K562 (cell line): ENCODE measurements around the gene SLC1A1. TPM values are rescaled to one million over a fixed set of nuclear protein-coding genes. Genes with fewer than 3 reads are reported as not detected.

Source experiments
- ATAC-seq: fragments of 200-7000 bp; cut with Tn5 transposase; 3 replicates; pipeline ENCODE4 v1.9.1; 2020; ENCODE audit warnings: moderate library complexity
- BruUV-seq: library from RNA; stranded (reverse); fragments of 400-500 nt; replicated peaks from 2 replicates; lab custom pipeline; 2021; lab: Mats Ljungman, UMichigan
- CTCF ChIA-PET: fragments of 300-600 bp; formaldehyde crosslinking; extraction: SDS; loops from one replicate; lab custom pipeline; 2021; ENCODE audit warnings: low intra/inter-chr PET ratio; lab: Yijun Ruan, JAX
- POLR2A ChIA-PET: fragments of 300-600, 350-650 bp; sonication (Branson Sonifier 250); formaldehyde crosslinking; extraction: SDS; loops from one replicate; lab custom pipeline; 2021; ENCODE audit warnings: antibody characterized with exemption, inconsistent platforms; lab: Yijun Ruan, JAX
- DNase-seq, 4 experiments: peaks; one replicate each; pipeline versions ENCODE4 v3.0.0 to v3.0.0-alpha.2; 2011 to 2018; ENCODE audit warnings: low spot score in 3 of 4, mixed read lengths in 3 of 4; ENCODE audit errors: extremely low read depth in 1 of 4
- FAIRE-seq: peaks from 2 replicates; lab custom pipeline; 2011; peaks lifted over from hg19 to GRCh38; lab: Jason Lieb, UNC
- H2AFZ ChIP-seq: 2 replicates; pipeline ENCODE4 v1.6.0; 2011; ENCODE audit warnings: low read depth, low read length, control low read depth, inconsistent platforms
- H3K27ac ChIP-seq: fragments of 200-600 bp; 3 replicates; pipeline ENCODE4 v1.8.0; 2011; ENCODE audit warnings: low read depth, mild to moderate bottlenecking, control low read depth, inconsistent platforms, low read length, moderate library complexity, mixed read lengths; ENCODE audit errors: extremely low read depth
- H3K27me3 ChIP-seq, 2 experiments: fragments of 300-600 bp in 1 of 2; 2 replicates in 1 of 2; 3 replicates in 1 of 2; pipeline versions ENCODE4 v1.6.0 to v1.8.0; 2011; ENCODE audit warnings: inconsistent platforms in 2 of 2, low read length in 2 of 2, mild to moderate bottlenecking in 1 of 2, mixed read lengths in 1 of 2, moderate library complexity in 1 of 2; ENCODE audit not compliant: control insufficient read depth in 2 of 2, insufficient read depth in 2 of 2
- H3K36me3 ChIP-seq: fragments of 300-600 bp; 3 replicates; pipeline ENCODE4 v1.8.0; 2011; ENCODE audit warnings: mild to moderate bottlenecking, low read length, inconsistent platforms; ENCODE audit not compliant: control insufficient read depth, insufficient read depth
- H3K4me1 ChIP-seq, 2 experiments: fragments of 200-600 bp in 1 of 2; replicated peaks in 1 of 2; 2 replicates in 1 of 2; 3 replicates in 1 of 2; pipeline versions ENCODE4 v1.5.1 to v1.8.0; 2011; ENCODE audit warnings: inconsistent platforms in 2 of 2, low read length in 2 of 2, mild to moderate bottlenecking in 1 of 2, mixed read lengths in 1 of 2, moderate library complexity in 1 of 2; ENCODE audit not compliant: control insufficient read depth in 2 of 2, insufficient read depth in 2 of 2
- H3K4me2 ChIP-seq: 2 replicates; pipeline ENCODE4 v1.6.1; 2011; ENCODE audit warnings: low read length, control low read depth, inconsistent platforms, mixed read lengths; ENCODE audit not compliant: insufficient read depth
- H3K4me3 ChIP-seq: fragments of 200-600 bp; sonication (generic), shearing (Covaris generic); 2 replicates; pipeline ENCODE4 v1.5.1; 2016; ENCODE audit warnings: control low read depth, inconsistent platforms
- H3K79me2 ChIP-seq: fragments of 200-600 bp; 3 replicates; pipeline ENCODE4 v1.8.0; 2011; ENCODE audit warnings: low read length, inconsistent platforms; ENCODE audit not compliant: control insufficient read depth, insufficient read depth
- H3K9ac ChIP-seq, 2 experiments: 2 replicates each; pipeline versions ENCODE4 v1.6.0 to v1.6.1; 2011; ENCODE audit warnings: low read depth in 2 of 2, low read length in 2 of 2, control low read depth in 1 of 2, inconsistent platforms in 1 of 2, mild to moderate bottlenecking in 1 of 2, mixed read lengths in 1 of 2; ENCODE audit not compliant: insufficient read depth in 1 of 2
- H3K9me1 ChIP-seq: one replicate; pipeline ENCODE4 v1.6.0; 2011; ENCODE audit warnings: inconsistent platforms, mild to moderate bottlenecking, low read length, moderate library complexity; ENCODE audit not compliant: control insufficient read depth, insufficient read depth
- H3K9me3 ChIP-seq: replicated peaks from 2 replicates; pipeline ENCODE4 v1.5.1; 2011; ENCODE audit warnings: low read depth, low read length, inconsistent platforms; ENCODE audit not compliant: control insufficient read depth, insufficient read depth
- H4K20me1 ChIP-seq: replicated peaks from 2 replicates; pipeline ENCODE4 v1.6.1; 2011; ENCODE audit warnings: low read length, inconsistent platforms, mixed read lengths; ENCODE audit not compliant: control insufficient read depth, insufficient read depth
- BCOR ChIP-seq: fragments of 450-650 bp; IDR thresholded peaks from 2 replicates; pipeline ENCODE4 v1.6.1; 2016
- BRCA1 ChIP-seq, 2 experiments: fragments of 450-650 bp in 1 of 2; sonication (generic) in 1 of 2; formaldehyde crosslinking in 1 of 2; IDR thresholded peaks; 2 replicates each; pipeline versions ENCODE4 v1.5.0 to v1.6.1; 2017 to 2020; ENCODE audit warnings: mild to moderate bottlenecking in 1 of 2, missing genetic modification reagents in 1 of 2
- HMG20A ChIP-seq: fragments of 450-650 bp; formaldehyde crosslinking; conservative IDR thresholded peaks from 2 replicates; pipeline ENCODE4 v1.4.0; 2020; ENCODE audit warnings: mild to moderate bottlenecking, mixed read lengths
- HMG20B ChIP-seq: fragments of 250-450 bp; sonication (Bioruptor Pico); IDR thresholded peaks from 2 replicates; pipeline ENCODE4 v1.5.0; 2021; ENCODE audit warnings: mild to moderate bottlenecking
- JUND ChIP-seq, 2 experiments: IDR thresholded peaks; 2 replicates in 1 of 2; 3 replicates in 1 of 2; pipeline ENCODE4 v1.6.1; 2011; ENCODE audit warnings: borderline replicate concordance in 2 of 2, low read depth in 2 of 2, low read length in 2 of 2, improper control_type of control experiment in 1 of 2, missing biosample characterization in 1 of 2, missing genetic modification characterization in 1 of 2, missing genetic modification reagents in 1 of 2
- NCOA6 ChIP-seq: fragments of 450-650 bp; IDR thresholded peaks from 2 replicates; pipeline ENCODE4 v1.6.1; 2017; ENCODE audit warnings: mild to moderate bottlenecking
- NR1H2 ChIP-seq: sonication (generic); formaldehyde crosslinking; IDR thresholded peaks from 2 replicates; pipeline ENCODE4 v1.4.0; 2020; ENCODE audit warnings: mild to moderate bottlenecking, missing genetic modification reagents
- NR2F6 ChIP-seq: fragments of 450-650 bp; formaldehyde crosslinking; IDR thresholded peaks from 2 replicates; pipeline ENCODE4 v1.4.0; 2020; ENCODE audit warnings: mild to moderate bottlenecking
- PRPF4 ChIP-seq: fragments of 200-400 bp; formaldehyde crosslinking; IDR thresholded peaks from one replicate; pipeline ENCODE4 v1.6.1; 2017; ENCODE audit warnings: low read length, low read depth, mild to moderate bottlenecking; ENCODE audit not compliant: insufficient read depth, poor library complexity, severe bottlenecking
- RBM22 ChIP-seq: fragments of 200-400 bp; formaldehyde crosslinking; IDR thresholded peaks from 2 replicates; pipeline ENCODE4 v1.6.1; 2018; ENCODE audit warnings: low read length, low read depth; ENCODE audit not compliant: poor library complexity, severe bottlenecking
- SAFB ChIP-seq: fragments of 200-400 bp; formaldehyde crosslinking; IDR thresholded peaks from 2 replicates; pipeline ENCODE4 v1.6.1; 2017; ENCODE audit warnings: low read depth, low read length, borderline replicate concordance
- SMARCB1 ChIP-seq: IDR thresholded peaks from 2 replicates; pipeline ENCODE4 v1.6.1; 2011; ENCODE audit warnings: improper control_type of control experiment, low read depth; ENCODE audit not compliant: insufficient read length
- TBL1XR1 ChIP-seq, 2 experiments: IDR thresholded peaks; 2 replicates each; pipeline ENCODE4 v1.6.1; 2012; ENCODE audit warnings: improper control_type of control experiment in 2 of 2, low read length in 2 of 2, mild to moderate bottlenecking in 1 of 2
- WGBS: fragments of 100-300 bp; shearing (Covaris generic); methylation state at CpG from one replicate; pipeline ENCODE4 v1.1.6; 2016; ENCODE audit warnings: low coverage, mixed read lengths; ENCODE audit not compliant: insufficient coverage; ENCODE audit errors: missing lambda C conversion rate; 5-methylcytosine and 5-hydroxymethylcytosine counted together
- in situ Hi-C: fragments of 300-500 bp; cut with MboI; formaldehyde crosslinking; loops from 4 replicates; pipeline ENCODE4 v1.15.0; 2018; ENCODE audit warnings: inconsistent platforms, mixed read lengths
- intact Hi-C: fragments of 100-400 bp; cut with micrococcal nuclease; formaldehyde crosslinking; loops from 2 replicates; pipeline ENCODE4 v1.14.2; 2022
- polyA plus RNA-seq, 8 experiments: library from polyadenylated mRNA; depleted of rRNA in 4 of 8; stranded (reverse) in 5 of 8; unstranded in 3 of 8; fragments of >200 nt; fragmentation: Nextera tagmentation in 2 of 8; fragmentation: Illumina TruSeq in 1 of 8; extraction: Ambion mirVana in 2 of 8; extraction: Trizol in 1 of 8; gene quantifications; 2 replicates each; pipeline versions ENCODE4 v1.2.1 to v1.2.3, GENCODE V29; 2011 to 2014; ENCODE audit warnings: inconsistent platforms in 1 of 8, missing spikeins in 1 of 8
- total RNA-seq, 7 experiments: library from RNA; depleted of rRNA in 6 of 7; stranded (reverse); fragments of >200 nt in 6 of 7; fragmentation: Illumina TruSeq in 2 of 7; extraction: Trizol in 2 of 7; gene quantifications; 2 replicates each; pipeline versions ENCODE4 v1.2.1 to v1.2.3, GENCODE V29; 2011 to 2021; ENCODE audit warnings: low replicate concordance in 1 of 7
- TF ChIP-seq, protein P1 (sequence below): fragments of 450-650 bp; IDR thresholded peaks from 2 replicates; pipeline ENCODE4 v1.6.1; 2016; ENCODE audit warnings: missing biosample characterization, missing genetic modification characterization
- TF ChIP-seq, protein P2 (sequence below): fragments of 250-450 bp; sonication (Bioruptor Pico); IDR thresholded peaks from 2 replicates; pipeline ENCODE4 v1.5.0; 2022; ENCODE audit warnings: mild to moderate bottlenecking
- TF ChIP-seq, protein P3 (sequence below): fragments of 150-350 bp; IDR thresholded peaks from 2 replicates; pipeline ENCODE4 v1.6.1; 2014; ENCODE audit warnings: low read depth, mild to moderate bottlenecking, low read length, borderline replicate concordance
- TF ChIP-seq, protein P4 (sequence below): fragments of 250-450 bp; sonication (Bioruptor Pico); IDR thresholded peaks from 2 replicates; pipeline ENCODE4 v1.8.0; 2021; ENCODE audit warnings: moderate library complexity, mild to moderate bottlenecking, inconsistent platforms

The SLC1A1 gene
- total and polyA plus RNA-seq, 9 of the 15 experiments (the other 6 are each of a cell fraction or from before 2014, with no cell fraction given), result 0.11 to 0.16 TPM; not detected in 7

DNA sequence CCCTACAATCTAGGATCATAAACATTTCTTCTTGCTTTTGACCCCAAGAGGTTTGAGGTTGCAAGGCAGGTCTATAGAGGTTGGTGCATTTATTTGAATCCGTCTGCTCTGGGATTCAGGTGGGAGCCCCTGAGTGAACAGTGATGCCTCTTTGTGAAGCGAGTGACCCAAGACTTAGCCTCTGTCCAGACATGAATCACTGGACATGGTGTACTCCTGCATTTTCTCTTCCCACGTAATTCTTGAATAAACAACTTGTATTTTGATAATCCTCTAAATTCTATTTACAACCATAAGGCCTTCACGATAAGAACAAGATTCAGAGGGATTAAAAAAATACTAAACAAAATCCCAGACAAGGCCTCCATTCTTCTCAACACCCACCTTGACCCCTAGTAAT is 104.3 kb downstream of the SLC1A1 start:
- Histone ChIP-seq H4K20me1 (no peaks in the 10 kb centered on the region), H3K27me3 (peaks cover 0 to 11% of the 10 kb centered on the region in 2 experiments; a peak in 3 of 5 replicates), H3K36me3 (no peaks in the 10 kb centered on the region), H3K4me3 (no peak overlapping the region), H3K9me3 (no peaks in the 10 kb centered on the region), H3K9me1 (no peaks in the 10 kb centered on the region), H3K79me2 (no peaks in the 10 kb centered on the region), H2AFZ (no peak overlapping the region), H3K27ac (no peak overlapping the region), H3K9ac (no peak overlapping the region), H3K4me2 (no peak overlapping the region), H3K4me1 (no peaks in the 10 kb centered on the region)
- intact Hi-C loops, result no loop called here
- FAIRE-seq, result no peak
- ChIA-PET CTCF (no interaction called here), POLR2A (no interaction called here)
- ATAC-seq, result no peak
- BruUV-seq, result no TSS peak
- no peak for DNase-seq
- TF ChIP-seq, protein P1, sequence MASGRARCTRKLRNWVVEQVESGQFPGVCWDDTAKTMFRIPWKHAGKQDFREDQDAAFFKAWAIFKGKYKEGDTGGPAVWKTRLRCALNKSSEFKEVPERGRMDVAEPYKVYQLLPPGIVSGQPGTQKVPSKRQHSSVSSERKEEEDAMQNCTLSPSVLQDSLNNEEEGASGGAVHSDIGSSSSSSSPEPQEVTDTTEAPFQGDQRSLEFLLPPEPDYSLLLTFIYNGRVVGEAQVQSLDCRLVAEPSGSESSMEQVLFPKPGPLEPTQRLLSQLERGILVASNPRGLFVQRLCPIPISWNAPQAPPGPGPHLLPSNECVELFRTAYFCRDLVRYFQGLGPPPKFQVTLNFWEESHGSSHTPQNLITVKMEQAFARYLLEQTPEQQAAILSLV (tag), result no peak
- TF ChIP-seq, protein P2, sequence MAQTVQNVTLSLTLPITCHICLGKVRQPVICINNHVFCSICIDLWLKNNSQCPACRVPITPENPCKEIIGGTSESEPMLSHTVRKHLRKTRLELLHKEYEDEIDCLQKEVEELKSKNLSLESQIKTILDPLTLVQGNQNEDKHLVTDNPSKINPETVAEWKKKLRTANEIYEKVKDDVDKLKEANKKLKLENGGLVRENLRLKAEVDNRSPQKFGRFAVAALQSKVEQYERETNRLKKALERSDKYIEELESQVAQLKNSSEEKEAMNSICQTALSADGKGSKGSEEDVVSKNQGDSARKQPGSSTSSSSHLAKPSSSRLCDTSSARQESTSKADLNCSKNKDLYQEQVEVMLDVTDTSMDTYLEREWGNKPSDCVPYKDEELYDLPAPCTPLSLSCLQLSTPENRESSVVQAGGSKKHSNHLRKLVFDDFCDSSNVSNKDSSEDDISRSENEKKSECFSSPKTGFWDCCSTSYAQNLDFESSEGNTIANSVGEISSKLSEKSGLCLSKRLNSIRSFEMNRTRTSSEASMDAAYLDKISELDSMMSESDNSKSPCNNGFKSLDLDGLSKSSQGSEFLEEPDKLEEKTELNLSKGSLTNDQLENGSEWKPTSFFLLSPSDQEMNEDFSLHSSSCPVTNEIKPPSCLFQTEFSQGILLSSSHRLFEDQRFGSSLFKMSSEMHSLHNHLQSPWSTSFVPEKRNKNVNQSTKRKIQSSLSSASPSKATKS (CRISPR knock-in tag), result no peak
- TF ChIP-seq SAFB (no peak), NR1H2 (no peak), RBM22 (no peak), NR2F6 (CRISPR knock-in tag) (no peak), NCOA6 (no peak), PRPF4 (no peak), SMARCB1 (no peak), HMG20B (no peak), TBL1XR1 (IDR thresholded peaks at IDR 0.05; ENCODE audit: low read length in 2 of 2) (no peak), BRCA1 (IDR thresholded peaks at IDR 0.05) (no peak), BRCA1 (CRISPR knock-in tag; IDR thresholded peaks at IDR 0.05) (no peak), JUND (IDR thresholded peaks at IDR 0.05; ENCODE audit: borderline replicate concordance, low read depth, low read length) (no peak), JUND (tag; IDR thresholded peaks at IDR 0.05; ENCODE audit: borderline replicate concordance, low read depth, low read length) (no peak), BCOR (no peak), HMG20A (no peak)
- TF ChIP-seq, protein P3, sequence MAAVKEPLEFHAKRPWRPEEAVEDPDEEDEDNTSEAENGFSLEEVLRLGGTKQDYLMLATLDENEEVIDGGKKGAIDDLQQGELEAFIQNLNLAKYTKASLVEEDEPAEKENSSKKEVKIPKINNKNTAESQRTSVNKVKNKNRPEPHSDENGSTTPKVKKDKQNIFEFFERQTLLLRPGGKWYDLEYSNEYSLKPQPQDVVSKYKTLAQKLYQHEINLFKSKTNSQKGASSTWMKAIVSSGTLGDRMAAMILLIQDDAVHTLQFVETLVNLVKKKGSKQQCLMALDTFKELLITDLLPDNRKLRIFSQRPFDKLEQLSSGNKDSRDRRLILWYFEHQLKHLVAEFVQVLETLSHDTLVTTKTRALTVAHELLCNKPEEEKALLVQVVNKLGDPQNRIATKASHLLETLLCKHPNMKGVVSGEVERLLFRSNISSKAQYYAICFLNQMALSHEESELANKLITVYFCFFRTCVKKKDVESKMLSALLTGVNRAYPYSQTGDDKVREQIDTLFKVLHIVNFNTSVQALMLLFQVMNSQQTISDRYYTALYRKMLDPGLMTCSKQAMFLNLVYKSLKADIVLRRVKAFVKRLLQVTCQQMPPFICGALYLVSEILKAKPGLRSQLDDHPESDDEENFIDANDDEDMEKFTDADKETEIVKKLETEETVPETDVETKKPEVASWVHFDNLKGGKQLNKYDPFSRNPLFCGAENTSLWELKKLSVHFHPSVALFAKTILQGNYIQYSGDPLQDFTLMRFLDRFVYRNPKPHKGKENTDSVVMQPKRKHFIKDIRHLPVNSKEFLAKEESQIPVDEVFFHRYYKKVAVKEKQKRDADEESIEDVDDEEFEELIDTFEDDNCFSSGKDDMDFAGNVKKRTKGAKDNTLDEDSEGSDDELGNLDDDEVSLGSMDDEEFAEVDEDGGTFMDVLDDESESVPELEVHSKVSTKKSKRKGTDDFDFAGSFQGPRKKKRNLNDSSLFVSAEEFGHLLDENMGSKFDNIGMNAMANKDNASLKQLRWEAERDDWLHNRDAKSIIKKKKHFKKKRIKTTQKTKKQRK, result no peak
- TF ChIP-seq, protein P4, sequence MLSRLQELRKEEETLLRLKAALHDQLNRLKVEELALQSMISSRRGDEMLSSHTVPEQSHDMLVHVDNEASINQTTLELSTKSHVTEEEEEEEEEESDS (CRISPR knock-in tag), result no peak
- in situ Hi-C loops, result no loop called here
- WGBS, result 5% methylated on average over 4 of the region's 4 CpGs
